GM19023 (cell line): Measurements from ENCODE around the gene CDC14B.
"Not testable (repeated sequence)": the region's sequence is repeated elsewhere in the genome, so short reads cannot be mapped to it uniquely, and the experiment has no call there.

Source experiments
- ATAC-seq: cut with Tn5 transposase; IDR thresholded peaks from one replicate; pipeline ENCODE4 v1.9.1; 2021; ENCODE audit warnings: mild to moderate bottlenecking, moderate library complexity; ENCODE audit not compliant: unreplicated experiment

Gene CDC14B

DNA sequence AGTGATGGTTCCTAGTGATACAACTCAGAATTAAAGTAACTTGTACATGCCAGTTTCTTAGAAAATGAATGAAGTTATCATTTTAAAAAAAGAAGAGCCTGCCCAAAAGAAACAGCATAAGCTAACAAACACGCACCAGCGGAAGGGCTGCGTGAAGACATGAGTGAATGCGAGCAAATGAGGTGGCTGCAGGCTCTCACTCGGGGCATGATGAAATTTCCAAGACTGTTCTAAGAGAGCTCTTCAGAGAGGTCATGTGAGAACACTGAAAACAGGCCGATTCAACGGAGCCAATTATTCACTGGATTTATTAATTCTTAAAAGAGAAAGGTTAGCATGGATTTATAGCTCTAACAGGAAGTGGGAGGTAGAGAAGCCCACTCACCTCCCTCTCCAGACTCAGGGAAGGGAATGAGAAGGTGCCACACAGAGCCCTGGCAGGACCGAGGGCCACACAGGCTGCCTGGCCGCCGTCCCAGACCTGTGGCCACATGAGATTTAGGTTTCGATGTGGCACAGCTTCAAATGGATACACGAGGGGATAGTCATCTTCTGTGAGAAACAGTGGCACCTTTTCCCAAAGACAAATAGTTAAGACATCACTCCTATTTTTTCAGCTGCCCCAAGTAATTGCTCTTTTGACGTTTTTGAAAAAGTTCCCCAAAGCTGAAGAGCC is 114.2 kb downstream of the CDC14B start:
- ATAC-seq = no peak

GRCh38 chr9:96503918-96504317 is 115.7 kb downstream of the CDC14B start:
- ATAC-seq = no peak

DNA sequence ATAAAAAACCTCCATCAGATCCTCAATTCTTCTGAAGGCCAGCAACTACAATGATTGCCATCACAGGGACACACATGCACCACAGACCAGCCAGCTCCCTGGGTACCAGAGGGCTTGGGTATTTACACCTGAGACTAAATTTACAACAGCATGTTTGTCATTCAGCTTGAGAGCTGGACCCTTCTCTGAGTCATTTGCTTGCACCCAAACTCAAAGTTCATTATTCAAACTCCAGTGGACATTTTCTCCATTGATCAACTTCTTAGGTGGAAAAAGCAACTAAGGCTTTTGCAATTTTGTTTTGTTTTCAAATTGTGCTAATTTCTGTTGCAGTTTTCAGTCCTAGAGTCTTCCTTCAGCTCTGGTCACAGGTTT is 116.3 kb downstream of the CDC14B start:
- not testable (repeated sequence) for ATAC-seq

DNA sequence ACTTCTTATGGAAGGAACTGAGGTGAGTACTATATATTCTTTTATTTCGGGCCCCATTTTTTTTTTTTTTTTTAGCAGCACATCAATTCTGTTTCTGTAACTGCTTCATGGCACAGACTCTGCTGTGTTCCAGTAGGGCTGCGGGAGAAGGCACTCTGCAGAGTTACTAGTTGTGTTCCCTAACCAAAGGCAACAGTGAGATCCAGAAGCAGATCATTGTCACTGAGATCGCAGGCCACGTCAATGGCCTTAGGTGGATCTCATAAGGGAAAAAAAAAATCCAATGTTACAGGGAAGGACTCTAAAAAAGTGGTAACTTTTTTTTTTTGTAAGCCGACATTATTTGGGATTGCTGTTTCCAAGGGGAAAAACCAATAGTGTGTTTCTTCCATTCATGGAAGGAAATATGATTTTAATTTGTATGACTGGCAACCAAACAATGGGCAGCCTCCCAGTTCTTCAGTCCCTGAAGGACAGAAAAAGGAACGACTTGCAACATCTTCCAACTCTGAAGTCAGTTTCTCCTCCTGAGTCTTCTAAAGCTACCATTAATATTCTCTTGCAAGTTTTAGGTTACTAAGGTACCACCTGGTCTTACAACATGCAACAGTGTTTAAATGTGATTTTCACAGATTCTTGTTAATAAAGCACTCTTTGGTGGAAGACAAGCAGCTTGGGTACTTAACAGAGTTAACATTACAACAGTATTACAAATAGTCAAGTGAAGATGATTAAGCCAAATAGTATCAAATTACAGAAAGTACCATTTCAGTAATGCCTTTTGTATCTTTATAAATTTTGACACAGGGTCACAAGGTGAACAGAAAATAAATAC is 116.9 kb downstream of the CDC14B start:
- no peak for ATAC-seq

- no peak for ATAC-seq
These were observed 117.8 kb downstream of the CDC14B start for GRCh38 chr9:96501633-96502538.

GRCh38 chr9:96500696-96501632 is 118.7 kb downstream of the CDC14B start:
- no peak for ATAC-seq

GRCh38 chr9:96499257-96499656 is 120.4 kb downstream of the CDC14B start:
- no peak for ATAC-seq

DNA sequence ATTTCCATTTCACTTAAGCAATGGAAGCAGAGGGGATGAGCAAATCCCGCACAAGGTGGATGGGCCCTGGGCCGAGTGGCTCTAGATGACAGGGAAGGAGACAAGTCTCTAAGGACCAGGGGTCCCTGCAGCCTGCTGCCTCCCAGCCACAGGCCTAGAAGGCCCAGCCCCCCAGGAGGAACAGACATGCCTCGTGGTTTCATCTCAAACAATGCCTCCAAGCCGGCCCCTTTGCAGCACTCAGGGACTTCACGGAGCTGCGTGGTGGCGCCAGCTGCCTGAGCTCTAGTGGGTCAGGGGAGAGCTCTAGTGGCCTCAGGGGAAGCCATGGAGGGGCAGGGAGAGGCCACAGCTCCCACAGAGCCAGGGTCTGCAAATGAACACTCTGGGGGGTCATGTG is 120.8 kb downstream of the CDC14B start:
- no peak for ATAC-seq

DNA sequence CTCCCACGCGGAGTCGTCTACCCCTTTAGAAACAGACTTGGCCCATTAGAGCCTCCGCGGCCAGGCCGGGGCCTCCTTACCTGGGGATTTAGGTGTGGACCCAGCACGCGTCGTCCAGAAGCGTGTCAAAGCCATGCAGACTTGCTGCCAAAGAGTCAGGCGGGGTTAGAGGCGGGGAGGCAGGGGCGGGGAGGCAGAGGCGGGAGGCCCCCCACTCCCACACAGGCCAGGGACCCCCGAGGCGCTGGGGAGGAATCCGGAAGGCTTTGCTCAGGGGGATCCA is 122.6 kb downstream of the CDC14B start:
- ATAC-seq = no peak

DNA sequence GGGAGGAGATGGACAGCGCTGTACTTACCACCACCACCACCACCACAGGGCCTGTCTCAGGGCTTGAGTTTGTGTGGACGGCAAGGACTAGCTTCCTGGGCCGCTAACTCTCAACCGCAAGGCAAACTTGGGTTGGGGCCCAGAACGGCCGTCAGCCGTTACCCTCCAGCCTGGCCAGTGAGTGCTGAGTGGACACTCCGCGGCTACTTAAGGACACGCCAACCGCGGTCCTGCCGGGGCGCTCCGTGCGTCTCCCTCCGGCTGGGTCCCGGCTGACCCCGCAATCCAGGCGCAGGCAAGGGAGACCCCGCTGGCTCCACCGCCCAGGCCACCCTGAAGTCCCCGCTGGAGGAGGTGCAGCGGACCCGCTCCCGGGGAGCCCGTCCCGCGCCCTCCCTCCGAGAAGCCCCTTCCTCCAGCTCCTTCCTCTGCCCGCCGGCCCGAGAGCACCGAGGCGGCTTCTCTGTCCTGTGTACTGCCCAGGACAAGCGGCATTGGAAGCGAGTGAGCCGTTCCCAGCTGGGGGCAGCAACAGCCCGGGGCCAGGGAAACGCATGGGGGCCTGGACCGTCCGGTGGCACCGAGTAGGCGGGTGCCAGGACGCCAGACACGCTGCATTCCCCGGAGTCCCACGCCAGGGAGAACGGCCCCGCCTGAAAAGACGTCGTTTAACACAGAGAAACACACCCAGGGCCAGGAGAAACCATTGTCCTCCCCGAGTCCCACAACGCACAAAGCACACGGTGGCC is 123.1 kb downstream of the CDC14B start:
- no peak for ATAC-seq

DNA sequence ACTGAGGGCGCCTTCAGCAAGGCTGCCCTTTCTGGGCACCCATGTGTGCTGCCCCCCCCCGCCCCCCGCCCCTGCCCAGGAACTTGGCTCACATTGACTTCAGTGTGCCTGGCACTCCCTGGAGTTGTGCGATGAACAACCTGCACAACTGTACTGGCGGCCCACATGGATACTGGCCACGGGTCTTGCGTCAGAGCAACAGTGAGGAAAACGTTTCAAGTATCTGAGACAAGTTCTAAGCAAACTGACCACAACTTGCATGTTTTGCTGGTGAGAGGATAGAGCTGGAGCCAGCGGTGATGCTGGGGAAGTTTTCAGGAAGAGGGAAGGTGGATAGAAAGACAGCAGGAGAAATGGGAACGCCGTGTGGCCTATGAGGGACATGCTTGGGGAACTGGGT is 124.3 kb downstream of the CDC14B start:
- ATAC-seq = no peak

GRCh38 chr9:96494215-96494800 is 125.3 kb downstream of the CDC14B start:
- ATAC-seq = no peak

- ATAC-seq = no peak
These were observed 125.9 kb downstream of the CDC14B start for GRCh38 chr9:96493757-96494156.

DNA sequence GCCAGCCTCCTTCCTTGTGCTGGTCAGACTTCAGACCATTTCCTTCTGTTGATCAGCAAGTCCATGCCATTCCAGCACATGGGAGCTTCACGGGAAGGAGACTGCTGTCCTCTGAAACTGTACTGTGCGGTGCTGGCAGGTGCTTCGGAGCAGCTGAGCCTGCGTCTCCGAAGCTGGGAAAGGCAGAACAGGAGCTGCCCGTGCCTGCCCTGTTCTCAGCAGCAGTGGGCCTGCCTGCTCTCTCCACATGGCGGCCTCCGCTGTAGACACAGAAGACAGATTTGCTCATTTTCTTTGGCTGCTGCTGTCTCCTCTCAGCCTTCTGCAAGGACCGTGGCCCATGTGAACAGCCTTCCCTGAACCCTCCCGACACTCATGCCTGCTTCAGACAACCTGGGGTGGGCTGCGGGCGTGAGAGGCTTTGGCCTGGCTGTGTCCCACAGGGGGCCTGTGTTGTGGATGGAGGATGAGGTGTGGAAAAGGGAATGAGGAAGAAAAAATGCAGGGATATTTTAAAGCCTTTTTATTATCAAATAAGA is 126.6 kb downstream of the CDC14B start:
- no peak for ATAC-seq

DNA sequence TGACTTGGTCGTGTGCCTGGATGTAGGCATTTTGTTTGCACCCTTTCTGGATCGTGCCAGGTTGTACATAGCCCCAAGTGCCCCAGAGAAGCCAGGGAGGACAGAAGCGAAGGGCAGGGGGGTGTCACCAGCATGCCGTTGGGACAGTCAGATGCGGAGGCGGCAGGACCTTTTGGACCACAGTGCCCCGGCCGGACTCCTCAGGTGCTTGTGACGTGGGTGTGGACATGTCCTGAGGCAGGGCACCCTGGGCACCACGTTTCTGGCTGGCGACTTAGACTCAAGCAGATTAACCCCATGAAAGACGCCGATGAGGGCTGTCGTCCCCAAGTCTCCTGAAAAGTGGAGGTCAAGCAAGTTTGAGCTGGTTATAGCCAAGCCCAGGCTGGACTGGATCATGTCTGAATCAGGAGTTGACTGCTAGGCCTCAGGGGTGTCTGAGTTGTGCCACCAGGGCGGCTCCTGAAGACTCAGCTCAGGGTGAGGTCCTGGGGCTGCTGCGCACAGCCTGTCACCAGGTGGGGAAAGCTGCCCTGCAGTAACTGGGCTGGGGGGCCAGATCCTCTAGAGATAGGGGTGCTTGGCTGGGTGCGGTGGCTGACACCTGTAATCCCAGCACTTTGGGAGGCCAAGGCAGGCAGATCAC is 127.6 kb downstream of the CDC14B start:
- no peak for ATAC-seq

DNA sequence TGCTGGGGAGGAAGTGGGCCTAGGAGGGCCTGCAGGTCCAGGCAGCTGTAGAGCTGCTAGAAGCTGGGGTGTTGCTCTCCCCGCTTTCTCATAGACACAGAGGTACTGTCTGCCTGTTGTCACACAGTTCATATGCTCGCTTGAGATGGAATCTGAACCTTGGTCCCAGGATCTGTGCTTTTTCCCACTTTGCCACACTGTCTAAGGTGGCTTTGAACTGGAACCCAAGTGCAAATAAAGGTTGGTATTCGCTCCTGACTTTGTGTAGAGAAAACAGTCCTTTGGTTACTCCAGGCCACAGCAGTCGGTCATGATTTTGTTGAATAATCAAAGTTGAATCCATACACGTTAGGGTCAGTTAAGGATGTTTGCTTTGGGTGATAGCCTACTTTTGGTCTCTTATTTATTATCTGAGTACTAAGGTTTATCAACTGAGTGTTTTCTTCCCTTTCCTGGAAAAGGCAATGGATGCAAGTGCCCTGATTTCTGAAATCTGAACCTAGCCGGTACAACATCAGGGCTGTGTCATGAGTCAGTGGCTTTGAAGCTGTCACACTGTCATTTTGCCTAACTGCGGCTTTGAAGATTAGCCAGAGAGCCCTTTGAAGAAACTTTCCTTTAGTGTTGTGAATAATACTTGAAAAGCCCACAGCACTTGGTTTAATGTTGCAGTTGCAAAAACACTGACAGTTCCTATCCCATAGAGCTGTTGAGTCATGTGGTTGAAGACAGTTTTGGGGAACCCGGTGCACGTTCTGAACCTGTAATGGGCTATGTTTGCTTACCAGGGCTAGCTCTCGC is 128.4 kb downstream of the CDC14B start:
- no peak for ATAC-seq

DNA sequence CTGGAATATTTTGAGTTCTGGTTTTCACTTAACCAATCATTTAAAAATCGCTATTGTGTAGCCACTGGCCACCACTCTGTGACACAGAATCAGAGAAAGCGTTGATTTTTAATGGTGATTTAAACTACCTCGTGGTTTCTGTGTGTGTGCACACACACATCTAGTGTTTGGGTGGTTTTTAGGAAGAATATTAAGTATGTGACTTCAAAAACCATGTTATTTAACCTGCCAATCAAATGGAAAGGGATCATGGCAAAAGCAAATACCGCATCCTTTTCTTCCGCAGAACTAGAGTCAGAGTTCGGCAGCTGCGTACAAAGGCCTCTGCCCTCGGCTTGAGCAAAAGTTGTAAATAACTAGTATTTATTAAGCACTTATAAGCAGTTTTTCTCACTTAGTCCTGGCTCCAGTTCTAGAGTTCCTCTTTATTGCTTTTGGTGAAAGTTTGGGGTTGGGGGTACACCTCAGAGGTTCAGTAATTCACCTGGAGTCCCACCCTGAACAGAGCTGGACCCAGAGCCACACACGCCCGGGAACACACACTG is 129.0 kb downstream of the CDC14B start:
- no peak for ATAC-seq
